MM.1S (cell line): Measurements from ENCODE around the gene LTBP3.
A peak's percentile ranks its signal among the peaks of the same experiment; 100 is the strongest.

Experiments
- DNase-seq: peaks from one replicate; pipeline ENCODE4 v3.0.0-alpha.2; 2015
- H2AFZ ChIP-seq: fragments of 300-600 bp; sonication (generic); 2 replicates; pipeline ENCODE4 v1.6.0; 2016; ENCODE audit warnings: antibody characterized with exemption, low read length
- H3F3A ChIP-seq: fragments of 300-600 bp; sonication (generic); 2 replicates; pipeline ENCODE4 v1.6.1; 2016; ENCODE audit warnings: mild to moderate bottlenecking, antibody characterized with exemption, low read length, moderate library complexity, mixed read lengths; ENCODE audit not compliant: insufficient read depth
- H3K27ac ChIP-seq: fragments of 300-600 bp; sonication (generic); 2 replicates; pipeline ENCODE4 v1.5.1; 2016; ENCODE audit warnings: mild to moderate bottlenecking, low read length
- H3K27me3 ChIP-seq: fragments of 300-600 bp; sonication (generic); replicated peaks from 2 replicates; pipeline ENCODE4 v1.6.0; 2016; ENCODE audit warnings: low read length; ENCODE audit not compliant: insufficient read depth
- H3K36me3 ChIP-seq: fragments of 300-600 bp; sonication (generic); replicated peaks from 2 replicates; pipeline ENCODE4 v1.6.1; 2016; ENCODE audit warnings: mild to moderate bottlenecking, low read length, mixed read lengths; ENCODE audit not compliant: insufficient read depth
- H3K4me1 ChIP-seq: fragments of 300-600 bp; sonication (generic); 2 replicates; pipeline ENCODE4 v1.6.1; 2016; ENCODE audit warnings: low read length, mixed read lengths
- H3K4me2 ChIP-seq: fragments of 300-600 bp; sonication (generic); 2 replicates; pipeline ENCODE4 v1.6.0; 2016; ENCODE audit warnings: low read depth, low read length
- H3K4me3 ChIP-seq: fragments of 300-600 bp; sonication (generic); 2 replicates; pipeline ENCODE4 v1.5.1; 2016; ENCODE audit warnings: low read length, mixed read lengths
- H3K79me2 ChIP-seq: fragments of 300-600 bp; sonication (generic); 2 replicates; pipeline ENCODE4 v1.6.1; 2016; ENCODE audit warnings: mixed run types, low read length, mixed read lengths
- H3K9ac ChIP-seq: fragments of 300-600 bp; sonication (generic); 2 replicates; pipeline ENCODE4 v1.6.1; 2016; ENCODE audit warnings: low read length, mixed read lengths
- H3K9me2 ChIP-seq: fragments of 300-600 bp; sonication (generic); replicated peaks from 2 replicates; pipeline ENCODE4 v1.6.1; 2016; ENCODE audit warnings: mild to moderate bottlenecking, low read length, mixed read lengths; ENCODE audit not compliant: insufficient read depth
- H3K9me3 ChIP-seq: fragments of 300-600 bp; sonication (generic); replicated peaks from 2 replicates; pipeline ENCODE4 v1.6.1; 2016; ENCODE audit warnings: mild to moderate bottlenecking, low read length, mixed read lengths; ENCODE audit not compliant: insufficient read depth
- H4K20me1 ChIP-seq: fragments of 300-600 bp; sonication (generic); 2 replicates; pipeline ENCODE4 v1.6.1; 2016; ENCODE audit warnings: mild to moderate bottlenecking, low read length, moderate library complexity, mixed read lengths; ENCODE audit not compliant: insufficient read depth
- CTCF ChIP-seq: fragments of 300-600 bp; sonication (generic); IDR thresholded peaks from 2 replicates; pipeline ENCODE4 v1.5.1; 2016; ENCODE audit warnings: antibody characterized with exemption, low read length, mixed read lengths
- EZH2 ChIP-seq: fragments of 300-600 bp; sonication (generic); optimal IDR thresholded peaks from 2 replicates; pipeline ENCODE3; 2017; ENCODE audit warnings: low read depth, mild to moderate bottlenecking, antibody characterized with exemption, low read length, mixed read lengths
- EZH2phosphoT487 ChIP-seq: fragments of 300-600 bp; sonication (generic); IDR thresholded peaks from 2 replicates; pipeline ENCODE4 v1.6.1; 2018; ENCODE audit warnings: antibody characterized with exemption, low read length

LTBP3 gene

GRCh38 chr11:65538915-65539743, 19.0 kb downstream of the LTBP3 start:
- Histone ChIP-seq H3K4me1 (peaks cover 15% of the 10 kb centered on the region), H3K4me3 (peak overlapping the region; percentile 70), H3K79me2 (0 out of 2 replicates have a peak, but pooled peaks cover 3% of the 10 kb centered on the region), H3K27ac (peak overlapping the region; percentile 76; the same call in 1 of the 2 replicates), H3K27me3 (no peaks in the 10 kb centered on the region), H4K20me1 (no peaks in the 10 kb centered on the region), H3K9me3 (no peaks in the 10 kb centered on the region), H3K36me3 (no peaks in the 10 kb centered on the region; the same call in 1 of the 2 replicates), H3K9ac (no peak overlapping the region), H3K4me2 (peak overlapping the region; percentile 86; the same call in 1 of the 2 replicates), H2AFZ (peak overlapping the region; percentile 51; the same call in 1 of the 2 replicates), H3K9me2 (no peaks in the 10 kb centered on the region), H3F3A (peaks cover 27% of the 10 kb centered on the region)
- DNase-seq, result no peak
- TF ChIP-seq EZH2phosphoT487 (no peak), EZH2 (no peak), CTCF (no peak)

- TF ChIP-seq EZH2phosphoT487 (no peak), EZH2 (no peak), CTCF (no peak)
- H3K9ac ChIP-seq, result no peak overlapping the region
- H3K4me2 ChIP-seq, result no peak overlapping the region
- peaks cover 15% of the 10 kb centered on the region for H3K4me1 ChIP-seq
- 0 out of 2 replicates have a peak, but pooled peaks cover 3% of the 10 kb centered on the region for H3K79me2 ChIP-seq
- H3K27me3 ChIP-seq, result no peaks in the 10 kb centered on the region
- H3K9me3 ChIP-seq, result no peaks in the 10 kb centered on the region
- no peak overlapping the region for H3K27ac ChIP-seq
- no peak for DNase-seq
- no peak overlapping the region for H3K4me3 ChIP-seq
- H4K20me1 ChIP-seq, result no peaks in the 10 kb centered on the region
- peaks cover 27% of the 10 kb centered on the region for H3F3A ChIP-seq
- no peak overlapping the region for H2AFZ ChIP-seq
- no peaks in the 10 kb centered on the region for H3K9me2 ChIP-seq
- no peaks in the 10 kb centered on the region; the same call in 1 of the 2 replicates for H3K36me3 ChIP-seq
These were observed 19.8 kb downstream of the LTBP3 start for GRCh38 chr11:65538232-65538914.

- no peak for TF ChIP-seq CTCF
- TF ChIP-seq EZH2phosphoT487, result no peak
- no peak for TF ChIP-seq EZH2
- H4K20me1 ChIP-seq, result no peaks in the 10 kb centered on the region
- no peak overlapping the region for H2AFZ ChIP-seq
- no peak overlapping the region for H3K9ac ChIP-seq
- no peak overlapping the region for H3K4me2 ChIP-seq
- peaks cover 15% of the 10 kb centered on the region for H3K4me1 ChIP-seq
- H3K4me3 ChIP-seq, result no peak overlapping the region
- no peaks in the 10 kb centered on the region; the same call in 1 of the 2 replicates for H3K36me3 ChIP-seq
- no peaks in the 10 kb centered on the region for H3K9me3 ChIP-seq
- no peaks in the 10 kb centered on the region for H3K27me3 ChIP-seq
- 0 out of 2 replicates have a peak, but pooled peaks cover 3% of the 10 kb centered on the region for H3K79me2 ChIP-seq
- H3F3A ChIP-seq, result peaks cover 27% of the 10 kb centered on the region
- no peak for DNase-seq
- H3K27ac ChIP-seq, result no peak overlapping the region
- no peaks in the 10 kb centered on the region for H3K9me2 ChIP-seq
These were observed 20.4 kb downstream of the LTBP3 start for GRCh38 chr11:65537620-65538231.
